IPS-11a (cell line): ENCODE results near the gene DUSP12.
"Not testable (repeated sequence)": the region's sequence is repeated elsewhere in the genome, so short reads cannot be mapped to it uniquely, and the experiment has no call there.

Experiments
- H3K4me3 ChIP-seq: one replicate; pipeline ENCODE4 v1.5.1; 2013; ENCODE audit warnings: low read depth, low read length, control low read depth

DUSP12 gene

GRCh38 chr1:161769673-161770045 is 20.1 kb downstream of the DUSP12 start:
- H3K4me3 ChIP-seq: not testable (repeated sequence)

GRCh38 chr1:161770250-161770649 is 20.7 kb downstream of the DUSP12 start:
- H3K4me3 ChIP-seq: no peak overlapping the region

GRCh38 chr1:161771161-161771560 is 21.6 kb downstream of the DUSP12 start:
- no peak overlapping the region for H3K4me3 ChIP-seq

GRCh38 chr1:161771973-161772372 is 22.4 kb downstream of the DUSP12 start:
- no peak overlapping the region for H3K4me3 ChIP-seq

- no peak overlapping the region for H3K4me3 ChIP-seq
Observed at GRCh38 chr1:161772397-161772796, 22.8 kb downstream of the DUSP12 start.

GRCh38 chr1:161773791-161774190 is 24.2 kb downstream of the DUSP12 start:
- H3K4me3 ChIP-seq: no peak overlapping the region

GRCh38 chr1:161777261-161777660 is 27.7 kb downstream of the DUSP12 start:
- no peak overlapping the region for H3K4me3 ChIP-seq

GRCh38 chr1:161778522-161778921 is 28.9 kb downstream of the DUSP12 start:
- no peak overlapping the region for H3K4me3 ChIP-seq

- H3K4me3 ChIP-seq: no peak overlapping the region
Observed at GRCh38 chr1:161779393-161779792, 29.8 kb downstream of the DUSP12 start.

GRCh38 chr1:161781995-161782394 is 32.4 kb downstream of the DUSP12 start:
- H3K4me3 ChIP-seq: no peak overlapping the region

GRCh38 chr1:161782886-161783285 is 33.3 kb downstream of the DUSP12 start:
- H3K4me3 ChIP-seq: no peak overlapping the region

- no peak overlapping the region for H3K4me3 ChIP-seq
Observed at GRCh38 chr1:161784968-161785367, 35.4 kb downstream of the DUSP12 start.

GRCh38 chr1:161787355-161787754 is 37.8 kb downstream of the DUSP12 start:
- H3K4me3 ChIP-seq: no peak overlapping the region

- H3K4me3 ChIP-seq: no peak overlapping the region
Observed at GRCh38 chr1:161790587-161791317, 41.2 kb downstream of the DUSP12 start.

- no peak overlapping the region for H3K4me3 ChIP-seq
Observed at GRCh38 chr1:161791904-161792655, 42.5 kb downstream of the DUSP12 start.

GRCh38 chr1:161792740-161793139 is 43.2 kb downstream of the DUSP12 start:
- H3K4me3 ChIP-seq: no peak overlapping the region

GRCh38 chr1:161799792-161800191 is 50.2 kb downstream of the DUSP12 start:
- H3K4me3 ChIP-seq: no peak overlapping the region

- H3K4me3 ChIP-seq: no peak overlapping the region
Observed at GRCh38 chr1:161801955-161802354, 52.4 kb downstream of the DUSP12 start.

- no peak overlapping the region for H3K4me3 ChIP-seq
Observed at GRCh38 chr1:161803181-161803580, 53.6 kb downstream of the DUSP12 start.

- H3K4me3 ChIP-seq: no peak overlapping the region
Observed at GRCh38 chr1:161805399-161806197, 56.0 kb downstream of the DUSP12 start.
